ENCODE data around the gene SBSN. TPM values are rescaled to one million over a fixed set of nuclear protein-coding genes. Genes with fewer than 3 reads are reported as not detected.
A peak's percentile ranks its signal among the peaks of the same experiment; 100 is the strongest.

Gene SBSN
- total and polyA plus RNA-seq, 8 donors, result 0.15 to 0.16 TPM; not detected in 6

GRCh38 chr19:35545855-35546381 lies 17.8 kb upstream of the SBSN start:
- H3K27ac ChIP-seq, result peak overlapping the region; percentile 36 to 70 (median 53)
- DNase-seq, result peak in 1 of 6 donors; percentile 53
- no peaks in the 10 kb centered on the region for H3K36me3 ChIP-seq
- H3K4me3 ChIP-seq, result peak overlapping the region; percentile 49 to 99 (median 82)
- no peak for FAIRE-seq
- no peaks in the 10 kb centered on the region for H3K27me3 ChIP-seq
- 1 to 2% methylated on average over 27 of the region's 27 CpGs for WGBS, 2 donors
- no peaks in the 10 kb centered on the region for H3K9me3 ChIP-seq
- TF ChIP-seq CTCF (IDR thresholded peaks at IDR 0.05), result no peak
- H3K4me1 ChIP-seq, result peaks cover 0 to 17% (median 4%) of the 10 kb centered on the region in 3 donors
- ATAC-seq, result peak; percentile 14 to 34 (median 27)
- intact Hi-C loops (cut with DNase I), result loop anchor here in 2 of 3 donors (5.0 to 10.0 kb wide), 3 partner anchors 41 to 179 kb away; partner anchors contain the start of gene PMIS2 (in 1 of the 2)

GRCh38 chr19:35545001-35545854 lies 17.1 kb upstream of the SBSN start, which contains the start of gene TMEM147:
TSS of gene TMEM147 (plus strand) at chr19:35545626. CDS start at chr19:35545740, 114 bp downstream.
- no peak for TF ChIP-seq CTCF (IDR thresholded peaks at IDR 0.05)
- H3K27me3 ChIP-seq, result no peaks in the 10 kb centered on the region
- 0% methylated on average over 84 to 85 of the region's 85 CpGs for WGBS, 2 donors
- peak within 1 kb of the TSS; percentile 36 to 70 (median 53) for H3K27ac ChIP-seq
- H3K4me1 ChIP-seq, result peaks cover 0 to 17% (median 4%) of the 10 kb centered on the region in 3 donors
- FAIRE-seq (no peak), ATAC-seq (peak; percentile 89 to 97 (median 92)), DNase-seq (peak; percentile 90 to 98 (median 94))
- no peaks in the 10 kb centered on the region for H3K9me3 ChIP-seq
- intact Hi-C loops (cut with DNase I), result loop anchor here in 2 of 3 donors (5.0 to 10.0 kb wide), 3 partner anchors 42 to 180 kb away; partner anchors contain the start of gene PMIS2 (in 1 of the 2)
- H3K4me3 ChIP-seq, result peak within 1 kb of the TSS; percentile 49 to 99 (median 82)
- H3K36me3 ChIP-seq, result no peaks in the 10 kb centered on the region

- no peak overlapping the region for H3K27ac ChIP-seq
- no peak for ATAC-seq
- WGBS, 2 donors, result 77 to 79% methylated on average over 3 of the region's 3 CpGs
Observed at GRCh38 chr19:35544110-35544802, 16.1 kb upstream of the SBSN start.

More at GRCh38 chr19:35544110-35544802, 16.1 kb upstream of the SBSN start:
- peak overlapping the region in 3 of 4 donors; percentile 73 to 99 (median 90) for H3K4me3 ChIP-seq
- H3K4me1 ChIP-seq, result peaks cover 0 to 14% (median 4%) of the 10 kb centered on the region in 3 donors
- intact Hi-C loops (cut with DNase I), result loop anchor here in 2 of 3 donors (10.0 kb wide), 2 partner anchors 51 to 181 kb away; no protein-coding TSS in a partner anchor
- no peak for FAIRE-seq
- DNase-seq, result no peak
- no peak for TF ChIP-seq CTCF (IDR thresholded peaks at IDR 0.05)
- H3K36me3 ChIP-seq, result no peaks in the 10 kb centered on the region
- no peaks in the 10 kb centered on the region for H3K27me3 ChIP-seq
- no peaks in the 10 kb centered on the region for H3K9me3 ChIP-seq

Measured in pancreas (tissue), 10 donors.